Dermis blood vessel endothelial cell (primary cell): ENCODE data around the gene FBLN5. TPM values are rescaled to one million over a fixed set of nuclear protein-coding genes. Genes with fewer than 3 reads are reported as not detected.
"Not testable (repeated sequence)": the region's sequence is repeated elsewhere in the genome, so short reads cannot be mapped to it uniquely, and the experiment has no call there.

Source experiments
- DNase-seq: peaks from one replicate; pipeline ENCODE4 v3.0.0; 2010
- total RNA-seq: library from RNA; depleted of rRNA; stranded (reverse); fragments of >200 nt; gene quantifications from 2 replicates; pipeline ENCODE4 v1.2.3, GENCODE V29; 2014

FBLN5 gene
- total RNA-seq, 1 donor from 2014 or later, result 0.51 TPM

- DNase-seq, result no peak
These were observed 64.7 kb downstream of the FBLN5 start for GRCh38 chr14:91882776-91883175.

- DNase-seq, result no peak
These were observed 65.1 kb downstream of the FBLN5 start for GRCh38 chr14:91882369-91882768.

- no peak for DNase-seq
These were observed 68.3 kb downstream of the FBLN5 start for GRCh38 chr14:91879196-91879595.

GRCh38 chr14:91878274-91878673 is 69.2 kb downstream of the FBLN5 start:
- DNase-seq, result no peak

- DNase-seq, result no peak
These were observed 70.0 kb downstream of the FBLN5 start for GRCh38 chr14:91877376-91877915.

- DNase-seq, result no peak
These were observed 71.0 kb downstream of the FBLN5 start for GRCh38 chr14:91876492-91876891.

GRCh38 chr14:91875525-91876286 is 71.8 kb downstream of the FBLN5 start:
- DNase-seq, result no peak

- DNase-seq, result no peak
These were observed 73.8 kb downstream of the FBLN5 start for GRCh38 chr14:91873471-91874415.

GRCh38 chr14:91872517-91873470 is 74.7 kb downstream of the FBLN5 start:
- peak; percentile 73 for DNase-seq

GRCh38 chr14:91872011-91872501 is 75.4 kb downstream of the FBLN5 start:
- DNase-seq, result peak; percentile 14

- not testable (repeated sequence) for DNase-seq
These were observed 76.1 kb downstream of the FBLN5 start for GRCh38 chr14:91871401-91871800.

GRCh38 chr14:91870890-91871289 is 76.6 kb downstream of the FBLN5 start:
- DNase-seq, result no peak

GRCh38 chr14:91870001-91870400 is 77.5 kb downstream of the FBLN5 start:
- no peak for DNase-seq

GRCh38 chr14:91869556-91869955 is 77.9 kb downstream of the FBLN5 start:
- DNase-seq, result no peak

- DNase-seq, result no peak
These were observed 80.0 kb downstream of the FBLN5 start, which contains the start of gene TC2N for GRCh38 chr14:91867316-91867988. Gene TC2N, minus strand, starts transcription at chr14:91867536. Its CDS starts 53,767 bp downstream, at chr14:91813769.

- no peak for DNase-seq
These were observed 80.8 kb downstream of the FBLN5 start for GRCh38 chr14:91866511-91867295.

GRCh38 chr14:91866061-91866460 is 81.4 kb downstream of the FBLN5 start:
- DNase-seq, result no peak

- DNase-seq, result no peak
These were observed 85.1 kb downstream of the FBLN5 start for GRCh38 chr14:91862417-91862816.

- DNase-seq, result no peak
These were observed 86.4 kb downstream of the FBLN5 start for GRCh38 chr14:91861091-91861490.

GRCh38 chr14:91860238-91860637 is 87.3 kb downstream of the FBLN5 start:
- no peak for DNase-seq
